PC-9 (cell line): ENCODE measurements around the gene PILRA. TPM values are rescaled to one million over a fixed set of nuclear protein-coding genes. Genes with fewer than 3 reads are reported as not detected.
A peak's percentile ranks its signal among the peaks of the same experiment; 100 is the strongest.
"Not testable (repeated sequence)": the region's sequence is repeated elsewhere in the genome, so short reads cannot be mapped to it uniquely, and the experiment has no call there.

Experiments
- BruUV-seq: library from RNA; stranded (reverse); fragments of 400-500 nt; replicated peaks from 2 replicates; lab custom pipeline; 2021; lab: Mats Ljungman, UMichigan
- CTCF ChIA-PET: fragments of 300-600 bp; sonication (Branson Sonifier 250); formaldehyde crosslinking; loops from one replicate; lab custom pipeline; 2022; ENCODE audit warnings: antibody characterized with exemption; lab: Charles Lee
- POLR2A ChIA-PET: fragments of 300-600 bp; sonication (Branson Sonifier 250); formaldehyde crosslinking; loops from one replicate; lab custom pipeline; 2022; ENCODE audit warnings: antibody characterized with exemption; ENCODE audit not compliant: unreplicated experiment; lab: Charles Lee
- DNase-seq, 2 experiments: peaks; one replicate each; pipeline versions ENCODE4 v3.0.0 to v3.0.0-alpha.2; 2015 to 2022; ENCODE audit warnings: mixed read lengths in 1 of 2
- H2AFZ ChIP-seq: fragments of 200-600 bp; sonication (generic); 2 replicates; pipeline ENCODE4 v1.8.1; 2017; ENCODE audit warnings: antibody characterized with exemption
- H3F3A ChIP-seq: fragments of 200-600 bp; sonication (generic); 2 replicates; pipeline ENCODE4 v1.8.1; 2017; ENCODE audit warnings: antibody characterized with exemption, mild to moderate bottlenecking, low read depth; ENCODE audit not compliant: insufficient read depth
- H3K27ac ChIP-seq: fragments of 200-600 bp; sonication (generic); 2 replicates; pipeline ENCODE4 v1.6.1; 2016; ENCODE audit warnings: mixed run types
- H3K27me3 ChIP-seq: fragments of 200-600 bp; sonication (generic); 2 replicates; pipeline ENCODE4 v1.6.1; 2016; ENCODE audit warnings: low read depth, mixed run types; ENCODE audit not compliant: insufficient read depth
- H3K36me3 ChIP-seq: fragments of 200-600 bp; sonication (generic); 2 replicates; pipeline ENCODE4 v1.6.1; 2016; ENCODE audit warnings: low read depth, mixed run types
- H3K4me1 ChIP-seq: fragments of 200-600 bp; sonication (generic); replicated peaks from 2 replicates; pipeline ENCODE4 v1.6.1; 2016; ENCODE audit warnings: mixed run types; ENCODE audit not compliant: insufficient read depth
- H3K4me2 ChIP-seq: fragments of 200-600 bp; sonication (generic); 2 replicates; pipeline ENCODE4 v1.6.1; 2017; ENCODE audit warnings: mixed run types
- H3K4me3 ChIP-seq: fragments of 200-600 bp; sonication (generic); 2 replicates; pipeline ENCODE4 v1.6.1; 2016; ENCODE audit warnings: mixed run types
- H3K79me2 ChIP-seq: fragments of 200-600 bp; sonication (generic); 2 replicates; pipeline ENCODE4 v1.6.1; 2017; ENCODE audit warnings: low read depth, mixed run types
- H3K9me2 ChIP-seq: fragments of 200-600 bp; sonication (generic); 2 replicates; pipeline ENCODE4 v1.8.1; 2017; ENCODE audit warnings: mild to moderate bottlenecking; ENCODE audit not compliant: insufficient read depth
- H3K9me3 ChIP-seq: fragments of 200-600 bp; sonication (generic); 2 replicates; pipeline ENCODE4 v1.8.1; 2016; ENCODE audit warnings: low read depth; ENCODE audit not compliant: insufficient read depth
- H4K20me1 ChIP-seq: fragments of 200-600 bp; sonication (generic); 2 replicates; pipeline ENCODE4 v1.8.1; 2017; ENCODE audit not compliant: insufficient read depth
- EZH2 ChIP-seq: fragments of 200-600 bp; sonication (generic); IDR thresholded peaks from 2 replicates; pipeline ENCODE4 v1.8.0; 2017; ENCODE audit warnings: antibody characterized with exemption, low read depth
- intact Hi-C: fragments of 100-400 bp; cut with micrococcal nuclease; formaldehyde crosslinking; loops from one replicate; pipeline ENCODE4 v1.10.0; 2022; ENCODE audit not compliant: unreplicated experiment
- total RNA-seq: library from RNA; stranded (reverse); gene quantifications from 2 replicates; pipeline ENCODE4 v1.2.3, GENCODE V29; 2021
- TF ChIP-seq, protein P1 (sequence below): fragments of 200-600 bp; sonication (generic); conservative IDR thresholded peaks from 2 replicates; pipeline ENCODE4 v1.6.1; 2017; ENCODE audit warnings: mixed run types, antibody characterized with exemption, mild to moderate bottlenecking, moderate library complexity

PILRA gene
- total RNA-seq, 1 experiment from 2014 or later = 2.8 TPM

GRCh38 chr7:100338083-100338696 lies 35.1 kb upstream of the PILRA start:
- H3K9me3 ChIP-seq, H3K27me3 ChIP-seq, H2AFZ ChIP-seq, CTCF ChIA-PET, H3K9me2 ChIP-seq, intact Hi-C loops: not testable (repeated sequence)
- Histone ChIP-seq H3F3A (peaks cover 45% of the 10 kb centered on the region), H3K4me2 (peak overlapping the region; percentile 95), H3K4me1 (peaks cover 52% of the 10 kb centered on the region), H3K36me3 (peaks cover 10% of the 10 kb centered on the region), H4K20me1 (peaks cover 18% of the 10 kb centered on the region), H3K4me3 (peak overlapping the region; percentile 93), H3K27ac (peak overlapping the region; percentile 97), H3K79me2 (peaks cover 62% of the 10 kb centered on the region)
- DNase-seq = peak; percentile 87 to 88
- POLR2A ChIA-PET = interaction anchor here (0.6 to 1.0 kb wide), 2 partner anchors 68 to 260 kb away, joined by 3 read pairs; no protein-coding TSS in a partner anchor
- BruUV-seq = TSS peak; percentile 33

- Histone ChIP-seq H3F3A (peaks cover 66% of the 10 kb centered on the region), H3K4me2 (peak overlapping the region; percentile 37; the same call in 1 of the 2 replicates), H3K27ac (peak overlapping the region; percentile 80), H3K79me2 (peaks cover 70% of the 10 kb centered on the region), H3K4me1 (peaks cover 66% of the 10 kb centered on the region), H4K20me1 (peaks cover 45% of the 10 kb centered on the region), H3K36me3 (peaks cover 21% of the 10 kb centered on the region)
- CTCF ChIA-PET, H3K27me3 ChIP-seq, H3K9me2 ChIP-seq, BruUV-seq, H3K9me3 ChIP-seq, POLR2A ChIA-PET, H3K4me3 ChIP-seq, H2AFZ ChIP-seq: not testable (repeated sequence)
- peak; percentile 89 to 97 for DNase-seq
- intact Hi-C loops = loop anchor here (2.0 kb wide), 2 partner anchors 72 to 94 kb away; no protein-coding TSS in a partner anchor
- TF ChIP-seq, protein P1, sequence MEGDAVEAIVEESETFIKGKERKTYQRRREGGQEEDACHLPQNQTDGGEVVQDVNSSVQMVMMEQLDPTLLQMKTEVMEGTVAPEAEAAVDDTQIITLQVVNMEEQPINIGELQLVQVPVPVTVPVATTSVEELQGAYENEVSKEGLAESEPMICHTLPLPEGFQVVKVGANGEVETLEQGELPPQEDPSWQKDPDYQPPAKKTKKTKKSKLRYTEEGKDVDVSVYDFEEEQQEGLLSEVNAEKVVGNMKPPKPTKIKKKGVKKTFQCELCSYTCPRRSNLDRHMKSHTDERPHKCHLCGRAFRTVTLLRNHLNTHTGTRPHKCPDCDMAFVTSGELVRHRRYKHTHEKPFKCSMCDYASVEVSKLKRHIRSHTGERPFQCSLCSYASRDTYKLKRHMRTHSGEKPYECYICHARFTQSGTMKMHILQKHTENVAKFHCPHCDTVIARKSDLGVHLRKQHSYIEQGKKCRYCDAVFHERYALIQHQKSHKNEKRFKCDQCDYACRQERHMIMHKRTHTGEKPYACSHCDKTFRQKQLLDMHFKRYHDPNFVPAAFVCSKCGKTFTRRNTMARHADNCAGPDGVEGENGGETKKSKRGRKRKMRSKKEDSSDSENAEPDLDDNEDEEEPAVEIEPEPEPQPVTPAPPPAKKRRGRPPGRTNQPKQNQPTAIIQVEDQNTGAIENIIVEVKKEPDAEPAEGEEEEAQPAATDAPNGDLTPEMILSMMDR = peak; percentile 17; the same call in 1 of the 2 replicates
Measured at GRCh38 chr7:100341286-100341685, 32.0 kb upstream of the PILRA start.

- H3K4me3 ChIP-seq = no peak overlapping the region
- H3K4me1 ChIP-seq = peaks cover 60% of the 10 kb centered on the region
- H3K27me3 ChIP-seq = no peaks in the 10 kb centered on the region
- BruUV-seq = no TSS peak
- no peak overlapping the region for H3K4me2 ChIP-seq
- intact Hi-C loops = no loop called here
- H3K36me3 ChIP-seq = peaks cover 32% of the 10 kb centered on the region
- H3K79me2 ChIP-seq = peaks cover 66% of the 10 kb centered on the region
- peaks cover 74% of the 10 kb centered on the region for H3F3A ChIP-seq
- no peak for DNase-seq
- H3K27ac ChIP-seq = no peak overlapping the region
- peaks cover 58% of the 10 kb centered on the region for H4K20me1 ChIP-seq
- ChIA-PET CTCF (interaction anchor here (0.5 to 0.8 kb wide), 2 partner anchors 76 to 274 kb away, joined by 5 read pairs; no protein-coding TSS in a partner anchor), POLR2A (interaction anchor here (0.6 kb wide), 1 partner anchor 69 kb away, joined by 8 read pairs; no protein-coding TSS in a partner anchor)
- H2AFZ ChIP-seq = no peak overlapping the region
- H3K9me2 ChIP-seq = no peaks in the 10 kb centered on the region
- TF ChIP-seq, protein P1 = no peak
- TF ChIP-seq EZH2 = no peak
- no peaks in the 10 kb centered on the region for H3K9me3 ChIP-seq
Measured at GRCh38 chr7:100342765-100343164, 30.5 kb upstream of the PILRA start.

- TSS peak; percentile 79 for BruUV-seq
- peaks cover 39% of the 10 kb centered on the region for H3K36me3 ChIP-seq
- peaks cover 59% of the 10 kb centered on the region for H4K20me1 ChIP-seq
- H3K4me3 ChIP-seq, H3K27me3 ChIP-seq, intact Hi-C loops, H3K9me3 ChIP-seq, H3K9me2 ChIP-seq, H2AFZ ChIP-seq, H3K4me2 ChIP-seq, DNase-seq: not testable (repeated sequence)
- ChIA-PET POLR2A (interaction anchor here (0.5 kb wide), 1 partner anchor 206 kb away, joined by 4 read pairs; no protein-coding TSS in a partner anchor), CTCF (interaction anchor here (0.6 to 0.7 kb wide), 2 partner anchors 64 to 100 kb away, joined by 3 to 6 read pairs; no protein-coding TSS in a partner anchor)
- 0 out of 2 replicates have a peak overlapping the region, but pooled peaks have one; percentile 11 for H3K27ac ChIP-seq
- H3K79me2 ChIP-seq = peaks cover 56% of the 10 kb centered on the region
- peaks cover 73% of the 10 kb centered on the region for H3F3A ChIP-seq
- H3K4me1 ChIP-seq = peaks cover 46% of the 10 kb centered on the region
Measured at GRCh38 chr7:100344124-100344559, 29.1 kb upstream of the PILRA start.
